GM19463 (cell line): ENCODE results near the gene PPIL4.
"Not testable (repeated sequence)": the region's sequence is repeated elsewhere in the genome, so short reads cannot be mapped to it uniquely, and the experiment has no call there.

Experiments used
- ATAC-seq: cut with Tn5 transposase; IDR thresholded peaks from one replicate; pipeline ENCODE4 v1.9.1; 2021; ENCODE audit warnings: mild to moderate bottlenecking, moderate library complexity; ENCODE audit not compliant: unreplicated experiment

Gene PPIL4

GRCh38 chr6:149462712-149463111, 83.1 kb downstream of the PPIL4 start:
- ATAC-seq = not testable (repeated sequence)

- ATAC-seq = no peak
Measured at GRCh38 chr6:149461670-149462069, 84.2 kb downstream of the PPIL4 start.

GRCh38 chr6:149460249-149460648, 85.6 kb downstream of the PPIL4 start:
- not testable (repeated sequence) for ATAC-seq

GRCh38 chr6:149459761-149460160, 86.1 kb downstream of the PPIL4 start:
- no peak for ATAC-seq

- no peak for ATAC-seq
Measured at GRCh38 chr6:149458806-149459205, 87.0 kb downstream of the PPIL4 start.

GRCh38 chr6:149458196-149458595, 87.6 kb downstream of the PPIL4 start:
- ATAC-seq = no peak

DNA sequence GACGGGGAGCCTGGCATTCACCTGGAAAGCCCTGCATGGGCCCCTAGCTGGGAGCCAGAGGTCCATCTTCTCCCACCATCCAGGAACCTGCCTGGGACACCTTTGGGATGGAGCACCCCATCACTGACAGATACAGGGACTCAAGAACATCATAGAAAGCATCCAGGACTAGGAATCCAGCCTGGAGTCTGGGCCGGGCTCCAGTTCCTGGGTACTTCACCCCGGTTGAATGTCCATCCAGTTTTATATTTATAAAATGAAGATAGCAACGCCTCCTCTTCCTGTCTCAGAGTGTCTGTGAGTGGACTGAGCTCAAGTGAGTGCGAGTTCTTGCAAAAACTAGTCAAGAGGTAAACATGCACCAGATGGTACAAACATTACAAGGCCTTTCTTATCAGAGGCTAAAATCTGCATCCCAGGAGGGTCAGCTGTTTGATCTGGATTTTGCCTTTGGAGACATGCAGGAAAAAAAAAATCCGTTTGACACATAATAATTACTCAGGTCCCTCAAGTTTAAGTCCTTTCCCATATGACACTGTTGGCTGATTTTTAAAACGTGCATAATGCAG, 88.4 kb downstream of the PPIL4 start:
- no peak for ATAC-seq

DNA sequence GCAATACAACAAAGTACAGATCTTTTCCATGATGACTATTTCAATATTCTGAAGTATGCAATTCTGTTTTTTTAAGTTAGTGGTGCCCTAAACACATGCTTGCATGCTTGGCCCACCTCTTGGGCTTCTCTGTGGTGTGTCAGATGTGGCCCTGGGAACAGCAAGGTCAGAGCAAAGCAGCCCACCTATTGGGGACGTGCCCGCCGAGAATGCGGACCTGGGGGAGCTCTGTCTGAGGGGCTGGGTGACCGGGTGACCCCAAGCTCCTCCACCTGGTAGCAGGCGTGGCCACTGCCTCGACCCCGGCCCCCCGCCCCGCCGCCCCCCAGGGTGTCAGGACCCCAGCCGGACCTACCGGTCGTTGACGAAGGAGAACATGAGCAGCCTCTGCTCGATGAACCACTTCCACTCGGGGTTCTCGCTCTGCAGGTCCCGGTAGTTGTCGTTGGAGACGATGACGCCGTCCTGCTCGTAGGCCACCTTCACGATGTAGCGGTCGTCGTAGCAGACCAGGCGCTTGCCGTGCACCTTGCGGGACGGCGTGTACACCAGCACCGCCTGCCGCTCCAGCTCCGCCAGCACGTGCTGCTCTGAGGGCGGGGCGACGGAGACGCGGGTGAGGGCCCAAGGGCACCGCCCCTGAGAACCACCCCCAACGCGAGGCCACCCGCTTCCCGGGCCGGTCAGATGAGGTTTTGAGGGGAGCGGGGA, 89.4 kb downstream of the PPIL4 start:
- ATAC-seq = no peak

DNA sequence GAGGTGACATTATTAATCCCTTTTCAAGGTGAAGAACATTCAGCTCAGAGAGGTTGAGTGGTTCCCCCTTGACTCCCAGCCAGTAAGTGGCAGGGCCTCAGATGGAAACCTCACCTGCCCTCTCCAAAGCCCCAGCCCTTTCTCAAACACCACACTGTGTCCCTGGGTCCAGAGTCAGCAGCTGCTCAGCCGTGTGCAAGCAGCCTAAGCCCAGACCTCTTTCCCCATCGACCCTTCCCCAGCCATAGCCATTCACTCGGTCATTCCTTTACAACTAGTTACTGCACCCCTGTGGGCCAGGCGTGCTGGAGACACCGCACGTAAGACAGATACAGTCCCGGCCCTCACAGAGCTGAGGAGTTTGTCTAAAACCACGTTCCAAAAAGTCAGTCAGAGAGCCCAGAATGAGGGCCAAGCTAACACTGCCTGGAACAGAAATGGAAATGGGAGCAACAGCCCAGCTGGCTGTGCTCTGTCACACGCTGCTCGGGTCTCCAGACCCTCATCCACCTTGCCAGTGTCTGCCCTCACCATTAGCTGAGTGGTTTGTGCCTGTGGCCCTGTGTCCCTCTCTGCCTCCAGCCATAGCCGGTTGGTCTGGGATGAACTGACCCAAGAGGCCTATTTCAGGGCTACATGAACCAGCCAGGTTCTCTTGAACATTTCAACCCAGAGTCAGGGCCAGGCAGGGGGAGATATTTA, 90.7 kb downstream of the PPIL4 start:
- ATAC-seq = no peak
